ENCODE measurements around the gene SUN3.

Gene SUN3

DNA sequence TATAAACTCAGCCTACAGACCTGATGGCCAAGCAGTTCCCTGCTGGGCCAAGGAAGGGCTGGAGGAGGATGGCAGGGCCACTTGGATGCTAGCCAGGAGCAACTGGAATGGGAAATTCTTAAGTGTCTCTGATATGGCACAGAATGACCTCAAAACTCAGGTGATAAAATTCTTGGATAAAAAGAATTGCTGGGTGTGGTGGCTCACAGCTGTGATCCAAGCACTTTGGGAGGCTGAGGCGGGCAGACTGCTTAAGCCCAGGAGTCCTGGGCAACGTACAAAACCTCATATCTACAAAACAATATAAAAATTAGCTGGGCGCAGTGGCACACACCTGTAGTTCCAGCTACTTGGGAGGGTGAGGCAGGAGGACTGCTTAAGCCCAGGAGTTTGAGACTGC, 66.6 kb downstream of the SUN3 start:
- Histone ChIP-seq H3K79me2 (ENCODE audit: control insufficient read depth, insufficient read depth, low read length, unreplicated experiment) (no peaks in the 10 kb centered on the region), H3K4me3 (ENCODE audit: low read depth, low read length) (no peak overlapping the region), H3K36me3 (ENCODE audit: insufficient read depth, low read length) (peaks cover 29% of the 10 kb centered on the region), H3K27me3 (ENCODE audit: insufficient read depth, low read length) (no peaks in the 10 kb centered on the region), H3K27ac (ENCODE audit: low read depth, low read length) (no peak overlapping the region), H2AFZ (ENCODE audit: low read length, unreplicated experiment) (no peak overlapping the region), H3K4me1 (ENCODE audit: control insufficient read depth, insufficient read depth, low read length, unreplicated experiment) (no peaks in the 10 kb centered on the region)

GRCh38 chr7:47957156-47957555, 71.8 kb downstream of the SUN3 start:
- Histone ChIP-seq H3K27ac (ENCODE audit: low read depth, low read length) (no peak overlapping the region), H3K4me1 (ENCODE audit: control insufficient read depth, insufficient read depth, low read length, unreplicated experiment) (no peaks in the 10 kb centered on the region), H2AFZ (ENCODE audit: low read length, unreplicated experiment) (no peak overlapping the region), H3K36me3 (ENCODE audit: insufficient read depth, low read length) (peaks cover 11% of the 10 kb centered on the region; the same call in 1 of the 2 replicates), H3K4me3 (ENCODE audit: low read depth, low read length) (no peak overlapping the region), H3K79me2 (ENCODE audit: control insufficient read depth, insufficient read depth, low read length, unreplicated experiment) (no peaks in the 10 kb centered on the region), H3K27me3 (ENCODE audit: insufficient read depth, low read length) (no peaks in the 10 kb centered on the region)

DNA sequence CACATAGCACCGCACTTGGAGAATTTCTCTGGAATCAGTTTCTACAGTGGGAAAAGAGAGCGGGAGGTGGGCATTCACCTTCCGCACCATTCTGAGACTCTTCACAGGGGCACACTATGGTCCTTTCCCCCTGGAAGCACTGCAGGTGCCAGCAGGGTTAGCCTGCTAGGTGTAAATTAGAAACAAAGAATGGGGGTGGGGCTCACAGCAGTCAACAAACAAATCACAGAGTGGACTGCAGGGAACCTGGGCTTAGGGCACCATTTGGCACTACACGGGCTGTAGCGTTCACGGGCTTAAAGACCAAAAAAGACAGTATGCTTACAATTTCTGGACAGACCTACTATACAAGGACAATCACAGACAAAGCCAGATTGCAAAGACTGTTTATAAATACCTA, 72.7 kb downstream of the SUN3 start:
- Histone ChIP-seq H2AFZ (ENCODE audit: low read length, unreplicated experiment) (no peak overlapping the region), H3K27me3 (ENCODE audit: insufficient read depth, low read length) (no peaks in the 10 kb centered on the region), H3K27ac (ENCODE audit: low read depth, low read length) (no peak overlapping the region), H3K4me3 (ENCODE audit: low read depth, low read length) (no peak overlapping the region), H3K36me3 (ENCODE audit: insufficient read depth, low read length) (peaks cover 9% of the 10 kb centered on the region; the same call in 1 of the 2 replicates), H3K4me1 (ENCODE audit: control insufficient read depth, insufficient read depth, low read length, unreplicated experiment) (no peaks in the 10 kb centered on the region), H3K79me2 (ENCODE audit: control insufficient read depth, insufficient read depth, low read length, unreplicated experiment) (no peaks in the 10 kb centered on the region)

DNA sequence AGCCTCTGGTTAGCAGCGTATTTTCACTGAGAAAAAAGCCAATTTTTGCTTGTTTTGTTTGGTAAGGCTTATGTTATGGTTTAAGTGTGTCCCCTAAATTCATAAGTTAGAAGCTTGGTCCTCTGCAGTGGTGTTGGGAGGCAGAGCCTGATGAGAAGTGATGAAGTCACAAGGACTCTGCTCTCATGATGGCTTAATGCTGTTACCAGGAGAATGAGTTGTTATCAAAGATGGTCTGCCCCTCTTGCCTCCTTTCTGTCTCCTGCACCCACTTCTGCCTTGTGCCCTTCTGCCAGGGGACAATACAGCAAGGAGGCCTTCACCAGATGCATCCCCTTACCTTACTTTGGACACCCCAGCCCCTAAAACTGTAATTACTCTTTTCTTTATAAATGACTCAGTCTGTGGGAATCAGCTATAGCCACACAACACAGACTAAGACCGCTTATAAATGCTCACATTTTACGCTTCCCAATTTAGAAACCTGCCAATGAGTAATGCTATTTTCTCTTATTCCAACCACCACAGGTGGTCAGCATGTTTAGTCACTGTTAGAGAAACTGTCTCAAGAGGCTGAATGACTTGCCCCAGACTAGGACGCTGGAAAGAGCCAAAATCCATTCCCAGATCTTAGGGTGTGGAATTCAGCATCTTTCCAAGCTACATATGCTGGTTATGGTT, 74.5 kb downstream of the SUN3 start:
- Histone ChIP-seq H3K36me3 (ENCODE audit: insufficient read depth, low read length) (peaks cover 3% of the 10 kb centered on the region; the same call in 1 of the 2 replicates), H3K27ac (ENCODE audit: low read depth, low read length) (no peak overlapping the region), H2AFZ (ENCODE audit: low read length, unreplicated experiment) (no peak overlapping the region), H3K4me3 (ENCODE audit: low read depth, low read length) (no peak overlapping the region), H3K79me2 (ENCODE audit: control insufficient read depth, insufficient read depth, low read length, unreplicated experiment) (no peaks in the 10 kb centered on the region), H3K27me3 (ENCODE audit: insufficient read depth, low read length) (no peaks in the 10 kb centered on the region), H3K4me1 (ENCODE audit: control insufficient read depth, insufficient read depth, low read length, unreplicated experiment) (no peaks in the 10 kb centered on the region)

GRCh38 chr7:47953822-47954221, 75.1 kb downstream of the SUN3 start:
- no peak overlapping the region for H2AFZ ChIP-seq (ENCODE audit: low read length, unreplicated experiment)

GRCh38 chr7:47952224-47952623, 76.7 kb downstream of the SUN3 start:
- H3K79me2 ChIP-seq (ENCODE audit: control insufficient read depth, insufficient read depth, low read length, unreplicated experiment) = no peaks in the 10 kb centered on the region
- H3K27ac ChIP-seq (ENCODE audit: low read depth, low read length) = no peak overlapping the region
- H3K4me3 ChIP-seq (ENCODE audit: low read depth, low read length) = no peak overlapping the region
- no peaks in the 10 kb centered on the region for H3K4me1 ChIP-seq (ENCODE audit: control insufficient read depth, insufficient read depth, low read length, unreplicated experiment)
- no peak overlapping the region for H2AFZ ChIP-seq (ENCODE audit: low read length, unreplicated experiment)
- peaks cover 3% of the 10 kb centered on the region; the same call in 1 of the 2 replicates for H3K36me3 ChIP-seq (ENCODE audit: insufficient read depth, low read length)
- no peaks in the 10 kb centered on the region for H3K27me3 ChIP-seq (ENCODE audit: insufficient read depth, low read length)

More at GRCh38 chr7:47953822-47954221, 75.1 kb downstream of the SUN3 start:
- peaks cover 3% of the 10 kb centered on the region; the same call in 1 of the 2 replicates for H3K36me3 ChIP-seq (ENCODE audit: insufficient read depth, low read length)
- no peaks in the 10 kb centered on the region for H3K27me3 ChIP-seq (ENCODE audit: insufficient read depth, low read length)
- no peaks in the 10 kb centered on the region for H3K4me1 ChIP-seq (ENCODE audit: control insufficient read depth, insufficient read depth, low read length, unreplicated experiment)
- no peak overlapping the region for H3K27ac ChIP-seq (ENCODE audit: low read depth, low read length)
- no peaks in the 10 kb centered on the region for H3K79me2 ChIP-seq (ENCODE audit: control insufficient read depth, insufficient read depth, low read length, unreplicated experiment)
- no peak overlapping the region for H3K4me3 ChIP-seq (ENCODE audit: low read depth, low read length)

DNA sequence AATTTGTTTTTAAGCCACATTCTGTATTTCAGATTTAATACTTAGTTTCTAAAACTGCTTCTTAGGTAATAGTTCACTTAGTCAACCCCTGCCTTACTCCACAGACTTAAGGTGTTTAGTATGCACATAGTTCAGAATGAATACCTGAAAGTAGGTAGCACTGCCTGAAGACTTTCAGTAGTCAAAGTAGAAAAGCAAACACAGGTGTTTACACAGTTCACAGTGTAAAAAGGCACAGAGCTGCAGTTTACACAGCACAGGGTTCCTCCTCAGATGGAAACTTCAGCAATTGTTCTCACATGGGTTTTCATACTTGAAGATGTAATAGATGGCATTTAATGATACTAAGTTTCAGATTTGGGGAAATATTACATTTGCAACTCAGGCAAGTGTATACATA, 77.5 kb downstream of the SUN3 start:
- Histone ChIP-seq H3K27ac (ENCODE audit: low read depth, low read length) (no peak overlapping the region), H3K27me3 (ENCODE audit: insufficient read depth, low read length) (no peaks in the 10 kb centered on the region)

DNA sequence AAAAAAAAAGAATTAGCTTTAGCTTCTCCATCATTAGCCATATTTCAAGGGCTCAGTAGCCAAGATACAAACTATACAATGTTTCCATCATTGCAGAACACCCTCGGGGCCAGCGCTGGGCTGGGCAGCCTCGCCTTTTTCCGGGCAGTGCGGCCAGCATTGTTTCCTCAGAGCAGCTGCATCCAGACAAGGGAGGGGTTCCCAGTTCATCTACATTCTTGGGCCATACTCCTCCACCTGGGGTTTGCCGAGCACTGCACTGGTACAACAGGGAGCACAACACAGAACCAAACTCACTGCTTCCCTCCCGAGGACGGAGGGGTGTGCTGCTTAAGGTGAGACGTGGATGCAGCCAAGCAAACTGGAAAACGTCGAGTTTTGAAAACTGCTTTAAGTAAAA, 78.2 kb downstream of the SUN3 start:
- Histone ChIP-seq H3K36me3 (ENCODE audit: insufficient read depth, low read length) (peaks cover 3% of the 10 kb centered on the region; the same call in 1 of the 2 replicates), H3K4me3 (ENCODE audit: low read depth, low read length) (no peak overlapping the region), H2AFZ (ENCODE audit: low read length, unreplicated experiment) (no peak overlapping the region), H3K79me2 (ENCODE audit: control insufficient read depth, insufficient read depth, low read length, unreplicated experiment) (no peaks in the 10 kb centered on the region), H3K4me1 (ENCODE audit: control insufficient read depth, insufficient read depth, low read length, unreplicated experiment) (no peaks in the 10 kb centered on the region), H3K27me3 (ENCODE audit: insufficient read depth, low read length) (no peaks in the 10 kb centered on the region), H3K27ac (ENCODE audit: low read depth, low read length) (no peak overlapping the region)

More for the DNA sequence above, 77.5 kb downstream of the SUN3 start:
- Histone ChIP-seq H3K4me3 (ENCODE audit: low read depth, low read length) (no peak overlapping the region), H3K4me1 (ENCODE audit: control insufficient read depth, insufficient read depth, low read length, unreplicated experiment) (no peaks in the 10 kb centered on the region), H3K36me3 (ENCODE audit: insufficient read depth, low read length) (peaks cover 3% of the 10 kb centered on the region; the same call in 1 of the 2 replicates), H2AFZ (ENCODE audit: low read length, unreplicated experiment) (no peak overlapping the region), H3K79me2 (ENCODE audit: control insufficient read depth, insufficient read depth, low read length, unreplicated experiment) (no peaks in the 10 kb centered on the region)

DNA sequence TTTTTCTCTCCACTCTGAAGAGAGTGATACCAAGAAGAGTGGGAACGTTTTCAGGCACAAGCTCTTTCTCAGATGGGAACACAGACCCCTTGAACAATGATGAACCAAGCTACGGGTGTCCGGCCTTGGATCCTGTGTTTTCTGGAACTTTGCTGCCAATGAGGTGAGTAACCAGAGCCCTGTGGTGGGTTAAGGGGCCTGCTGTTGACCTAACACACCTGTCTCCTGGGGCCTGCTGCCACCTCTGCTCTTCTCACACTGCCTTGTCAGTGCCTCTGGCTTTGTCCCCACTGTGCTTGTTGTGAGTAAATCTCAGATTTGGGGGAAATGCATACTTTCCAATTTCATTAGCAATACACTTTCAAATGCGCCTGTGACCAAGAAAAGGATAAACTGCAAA, 79.2 kb downstream of the SUN3 start:
- Histone ChIP-seq H3K27ac (ENCODE audit: low read depth, low read length) (no peak overlapping the region), H3K36me3 (ENCODE audit: insufficient read depth, low read length) (no peaks in the 10 kb centered on the region), H3K4me3 (ENCODE audit: low read depth, low read length) (no peak overlapping the region), H3K79me2 (ENCODE audit: control insufficient read depth, insufficient read depth, low read length, unreplicated experiment) (no peaks in the 10 kb centered on the region), H3K4me1 (ENCODE audit: control insufficient read depth, insufficient read depth, low read length, unreplicated experiment) (no peaks in the 10 kb centered on the region), H3K27me3 (ENCODE audit: insufficient read depth, low read length) (no peaks in the 10 kb centered on the region), H2AFZ (ENCODE audit: low read length, unreplicated experiment) (no peak overlapping the region)

DNA sequence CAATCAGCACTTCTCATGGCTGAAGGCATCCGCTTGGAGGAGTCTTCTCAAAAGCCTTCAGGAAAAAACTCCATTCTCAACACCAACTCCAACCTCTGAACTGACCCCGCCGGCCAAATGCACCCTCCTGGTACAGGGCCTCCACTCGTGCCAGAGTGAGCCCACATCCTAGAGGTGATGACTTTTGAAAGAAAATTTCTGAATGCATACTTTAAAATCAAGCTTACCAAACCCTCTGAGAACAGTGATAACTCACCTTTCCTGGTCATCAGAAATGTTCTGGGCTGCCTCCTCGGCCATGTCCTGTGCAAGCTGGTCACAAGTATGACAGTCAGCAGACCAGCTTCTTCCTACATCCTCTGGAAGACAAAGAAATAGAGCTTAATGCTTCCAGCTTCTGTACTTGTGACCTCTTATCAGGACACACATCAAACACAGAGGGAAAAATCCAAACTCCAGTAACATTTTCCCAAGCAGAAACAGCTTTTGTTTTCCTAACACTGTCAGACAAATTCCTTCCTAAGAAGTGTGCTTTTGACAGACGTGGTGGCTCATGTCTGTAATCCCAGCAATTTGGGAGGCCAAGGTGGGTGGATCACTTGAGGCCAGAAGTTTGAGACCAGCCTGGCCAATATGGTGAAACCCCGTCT, 80.6 kb downstream of the SUN3 start, which contains the start of gene PKD1L1:
Gene PKD1L1 (minus strand): TSS at position 326 of the 650 bp plus-strand sequence. CDS start 26 bp downstream, at position 300.
- no peaks in the 10 kb centered on the region for H3K79me2 ChIP-seq (ENCODE audit: control insufficient read depth, insufficient read depth, low read length, unreplicated experiment)
- no peak within 1 kb of the TSS for H3K4me3 ChIP-seq (ENCODE audit: low read depth, low read length)
- peaks cover 7% of the 10 kb centered on the region for H3K4me1 ChIP-seq (ENCODE audit: control insufficient read depth, insufficient read depth, low read length, unreplicated experiment)
- no peak within 1 kb of the TSS for H3K27ac ChIP-seq (ENCODE audit: low read depth, low read length)
- H3K27me3 ChIP-seq (ENCODE audit: insufficient read depth, low read length) = no peaks in the 10 kb centered on the region
- no peaks in the 10 kb centered on the region for H3K36me3 ChIP-seq (ENCODE audit: insufficient read depth, low read length)
- H2AFZ ChIP-seq (ENCODE audit: low read length, unreplicated experiment) = no peak within 1 kb of the TSS

GRCh38 chr7:47947355-47947749, 81.6 kb downstream of the SUN3 start:
- peaks cover 8% of the 10 kb centered on the region for H3K4me1 ChIP-seq (ENCODE audit: control insufficient read depth, insufficient read depth, low read length, unreplicated experiment)
- no peaks in the 10 kb centered on the region for H3K27me3 ChIP-seq (ENCODE audit: insufficient read depth, low read length)
- no peaks in the 10 kb centered on the region for H3K79me2 ChIP-seq (ENCODE audit: control insufficient read depth, insufficient read depth, low read length, unreplicated experiment)
- no peak overlapping the region for H2AFZ ChIP-seq (ENCODE audit: low read length, unreplicated experiment)
- H3K4me3 ChIP-seq (ENCODE audit: low read depth, low read length) = no peak overlapping the region
- no peak overlapping the region for H3K27ac ChIP-seq (ENCODE audit: low read depth, low read length)
- H3K36me3 ChIP-seq (ENCODE audit: insufficient read depth, low read length) = no peaks in the 10 kb centered on the region

Data from ACC112 (cell line).